A549 (cell line): Measurements from ENCODE around the gene TREM1. TPM values are rescaled to one million over a fixed set of nuclear protein-coding genes. Genes with fewer than 3 reads are reported as not detected.

ENCODE experiments used
- ATAC-seq, 2 experiments: fragments of 200-7000 bp in 1 of 2; fragments of >200 bp in 1 of 2; cut with Nextera tagmentation in 1 of 2; cut with Tn5 transposase in 1 of 2; 3 replicates each; pipeline versions ENCODE4 v1.8.0 to v1.9.1; 2018 to 2020; ENCODE audit warnings: mild to moderate bottlenecking in 1 of 2, moderate library complexity in 1 of 2
- CTCF ChIA-PET: fragments of 300-600 bp; sonication (Branson Sonifier 250); formaldehyde crosslinking; extraction: SDS; loops from one replicate; lab custom pipeline; 2021; ENCODE audit warnings: antibody characterized with exemption, inconsistent platforms; lab: Yijun Ruan, JAX
- POLR2A ChIA-PET: fragments of 350-600 bp; formaldehyde crosslinking; extraction: SDS; loops from one replicate; lab custom pipeline; 2021; ENCODE audit warnings: antibody characterized with exemption, inconsistent platforms; lab: Yijun Ruan, JAX
- DNase-seq, 2 experiments: peaks; one replicate each; pipeline versions ENCODE4 v3.0.0 to v3.0.0-alpha.2; 2011 to 2016; ENCODE audit warnings: low read depth in 1 of 2, low spot score in 1 of 2
- FAIRE-seq: peaks from 2 replicates; lab custom pipeline; 2011; peaks lifted over from hg19 to GRCh38; lab: Jason Lieb, UNC
- H3K27ac ChIP-seq, 2 experiments: fragments of >200 bp; sonication (Bioruptor Twin); formaldehyde crosslinking; 3 replicates each; pipeline ENCODE4 v1.5.1; 2016 to 2017
- H3K4me1 ChIP-seq: fragments of >200 bp; sonication (Bioruptor Twin); formaldehyde crosslinking; 3 replicates; pipeline ENCODE4 v1.6.1; 2016
- H3K4me2 ChIP-seq: fragments of >200 bp; sonication (Bioruptor Twin); formaldehyde crosslinking; 3 replicates; pipeline ENCODE4 v1.6.1; 2016
- H3K4me3 ChIP-seq: fragments of >200 bp; sonication (Bioruptor Twin); formaldehyde crosslinking; 3 replicates; pipeline ENCODE4 v1.5.1; 2016
- H3K9me3 ChIP-seq: fragments of >200 bp; sonication (Bioruptor Twin); formaldehyde crosslinking; 3 replicates; pipeline ENCODE4 v1.6.1; 2016
- CBX8 ChIP-seq: fragments of 200-600 bp; sonication (generic); IDR thresholded peaks from 2 replicates; pipeline ENCODE4 v1.6.1; 2016
- CEBPB ChIP-seq, 2 experiments: fragments of >200 bp in 1 of 2; sonication (Bioruptor Twin) in 1 of 2; formaldehyde crosslinking in 1 of 2; IDR thresholded peaks; 2 replicates each; pipeline ENCODE4 v1.6.1; 2012 to 2016
- CHD4 ChIP-seq: fragments of 200-600 bp; sonication (generic); IDR thresholded peaks from 2 replicates; pipeline ENCODE4 v1.6.1; 2016; ENCODE audit warnings: antibody characterized with exemption, mild to moderate bottlenecking, borderline replicate concordance
- CTCF ChIP-seq: fragments of >200 bp; sonication (Bioruptor Twin); formaldehyde crosslinking; IDR thresholded peaks from 3 replicates; pipeline ENCODE4 v1.5.1; 2016
- EHMT2 ChIP-seq: fragments of 200-600 bp; sonication (generic); IDR thresholded peaks from 2 replicates; pipeline ENCODE4 v1.6.1; 2016; ENCODE audit warnings: antibody characterized with exemption, low read depth, mild to moderate bottlenecking, moderate library complexity
- EP300 ChIP-seq, 2 experiments: fragments of >200 bp; sonication (Bioruptor Twin); formaldehyde crosslinking; IDR thresholded peaks; 2 replicates in 1 of 2; 3 replicates in 1 of 2; pipeline ENCODE4 v1.6.1; 2016 to 2017
- FOSB ChIP-seq: fragments of 250-450 bp; sonication (Bioruptor Pico); IDR thresholded peaks from 2 replicates; pipeline ENCODE4 v1.5.0; 2020; ENCODE audit warnings: mild to moderate bottlenecking, moderate library complexity
- FOXS1 ChIP-seq: fragments of 250-450 bp; sonication (Bioruptor Pico); IDR thresholded peaks from 2 replicates; pipeline ENCODE4 v1.5.0; 2020; ENCODE audit warnings: mild to moderate bottlenecking, moderate library complexity
- HDAC2 ChIP-seq: fragments of 200-600 bp; sonication (generic); IDR thresholded peaks from 2 replicates; pipeline ENCODE4 v1.6.1; 2016
- HEYL ChIP-seq: fragments of 250-450 bp; sonication (Bioruptor Pico); IDR thresholded peaks from 2 replicates; pipeline ENCODE4 v1.8.0; 2021; ENCODE audit warnings: mild to moderate bottlenecking, moderate library complexity
- HOXB13 ChIP-seq: fragments of 250-450 bp; sonication (Bioruptor Pico); IDR thresholded peaks from 2 replicates; pipeline ENCODE4 v1.5.0; 2020; ENCODE audit warnings: low read depth, mild to moderate bottlenecking, moderate library complexity
- JUN ChIP-seq, 2 experiments: fragments of >200 bp; sonication (Bioruptor Twin); formaldehyde crosslinking; IDR thresholded peaks; 2 replicates in 1 of 2; 3 replicates in 1 of 2; pipeline ENCODE4 v1.6.1; 2016 to 2017
- KDM1A ChIP-seq: fragments of 200-600 bp; sonication (generic); IDR thresholded peaks from 2 replicates; pipeline ENCODE4 v1.6.1; 2016; ENCODE audit warnings: low read depth, mild to moderate bottlenecking
- MAFK ChIP-seq: fragments of 450-650 bp; IDR thresholded peaks from 2 replicates; pipeline ENCODE4 v1.6.1; 2014; ENCODE audit not compliant: partially characterized antibody
- NPAS2 ChIP-seq: fragments of 250-450 bp; sonication (Bioruptor Pico); IDR thresholded peaks from 2 replicates; pipeline ENCODE4 v1.8.0; 2022; ENCODE audit warnings: mild to moderate bottlenecking, moderate library complexity, borderline replicate concordance
- PBX3 ChIP-seq: IDR thresholded peaks from 2 replicates; pipeline ENCODE4 v1.6.1; 2012
- POLR2A ChIP-seq: IDR thresholded peaks from 2 replicates; pipeline ENCODE4 v1.6.1; 2012; ENCODE audit warnings: mild to moderate bottlenecking, low read length
- POLR2AphosphoS2 ChIP-seq: conservative IDR thresholded peaks from 2 replicates; pipeline ENCODE4 v1.6.1; 2012; ENCODE audit warnings: low read length, improper control_type of control experiment, inconsistent platforms
- REST ChIP-seq: fragments of 200-600 bp; sonication (generic); IDR thresholded peaks from 2 replicates; pipeline ENCODE4 v1.6.1; 2016; ENCODE audit warnings: antibody characterized with exemption, mild to moderate bottlenecking, moderate library complexity
- TFCP2L1 ChIP-seq: fragments of 250-450 bp; sonication (Bioruptor Pico); IDR thresholded peaks from 2 replicates; pipeline ENCODE4 v1.5.0; 2021; ENCODE audit warnings: mild to moderate bottlenecking
- TP53 ChIP-seq: fragments of 250-450 bp; sonication (Bioruptor Pico); IDR thresholded peaks from 2 replicates; pipeline ENCODE4 v1.5.0; 2021; ENCODE audit warnings: mild to moderate bottlenecking, moderate library complexity
- ZNF302 ChIP-seq: fragments of 250-450 bp; sonication (Bioruptor Pico); IDR thresholded peaks from 2 replicates; pipeline ENCODE4 v1.9.0; 2021; ENCODE audit warnings: inconsistent platforms, mild to moderate bottlenecking, moderate library complexity
- WGBS: methylation state at CpG from one replicate; pipeline ENCODE4 v1.1.6; 2017; ENCODE audit errors: missing lambda C conversion rate; 5-methylcytosine and 5-hydroxymethylcytosine counted together
- polyA plus RNA-seq, 4 experiments: library from polyadenylated mRNA; depleted of rRNA in 3 of 4; stranded (reverse); fragments of >200 nt; fragmentation: RNase III in 1 of 4; extraction: RNeasy Plus Mini Kit Qiagen cat#74134 plus additional on column Dnase treatment in 1 of 4; gene quantifications; 2 replicates in 3 of 4; 3 replicates in 1 of 4; pipeline ENCODE4 v1.2.3, GENCODE V29; 2011 to 2017
- TF ChIP-seq, protein P1 (sequence below): fragments of >200 bp; sonication (Bioruptor Twin); formaldehyde crosslinking; IDR thresholded peaks from 3 replicates; pipeline ENCODE4 v1.6.1; 2016
- TF ChIP-seq, protein P2 (sequence below): fragments of 450-650 bp; IDR thresholded peaks from 2 replicates; pipeline ENCODE4 v1.6.1; 2014; ENCODE audit warnings: antibody characterized with exemption

Gene TREM1
- polyA plus RNA-seq, 2 of the 4 experiments (the other 2 are of a cell fraction) = not detected

DNA sequence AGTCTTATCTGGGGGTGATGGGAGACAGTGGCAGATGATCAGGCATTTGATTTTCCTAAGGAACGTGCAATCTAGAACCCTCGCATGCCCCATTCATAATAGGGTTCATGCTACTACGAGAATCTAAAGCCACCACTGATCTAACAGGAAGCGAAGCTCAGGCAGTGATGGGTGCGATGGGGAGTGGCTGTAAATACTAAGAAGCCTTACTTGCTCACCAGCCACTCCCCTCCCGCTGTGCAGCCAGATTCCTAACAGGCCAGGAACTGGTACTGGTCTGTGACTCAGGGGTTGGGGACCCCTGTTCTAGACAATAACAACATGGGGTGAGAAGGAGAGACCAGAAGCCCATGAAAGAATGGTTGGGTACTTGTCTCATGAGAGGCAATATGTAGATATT is 53.8 kb downstream of the TREM1 start:
- Histone ChIP-seq H3K4me1 (no peaks in the 10 kb centered on the region), H3K4me2 (no peak overlapping the region), H3K27ac (no peak overlapping the region), H3K4me3 (no peak overlapping the region)
- FAIRE-seq (no peak), ATAC-seq (no peak)
- 70% methylated on average over 3 of the region's 6 CpGs for WGBS
- TF ChIP-seq PBX3 = no peak
- TF ChIP-seq, protein P1, sequence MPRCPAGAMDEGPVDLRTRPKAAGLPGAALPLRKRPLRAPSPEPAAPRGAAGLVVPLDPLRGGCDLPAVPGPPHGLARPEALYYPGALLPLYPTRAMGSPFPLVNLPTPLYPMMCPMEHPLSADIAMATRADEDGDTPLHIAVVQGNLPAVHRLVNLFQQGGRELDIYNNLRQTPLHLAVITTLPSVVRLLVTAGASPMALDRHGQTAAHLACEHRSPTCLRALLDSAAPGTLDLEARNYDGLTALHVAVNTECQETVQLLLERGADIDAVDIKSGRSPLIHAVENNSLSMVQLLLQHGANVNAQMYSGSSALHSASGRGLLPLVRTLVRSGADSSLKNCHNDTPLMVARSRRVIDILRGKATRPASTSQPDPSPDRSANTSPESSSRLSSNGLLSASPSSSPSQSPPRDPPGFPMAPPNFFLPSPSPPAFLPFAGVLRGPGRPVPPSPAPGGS = no peak
- no peak for TF ChIP-seq MAFK
- TF ChIP-seq CTCF = no peak
- TF ChIP-seq, protein P2, sequence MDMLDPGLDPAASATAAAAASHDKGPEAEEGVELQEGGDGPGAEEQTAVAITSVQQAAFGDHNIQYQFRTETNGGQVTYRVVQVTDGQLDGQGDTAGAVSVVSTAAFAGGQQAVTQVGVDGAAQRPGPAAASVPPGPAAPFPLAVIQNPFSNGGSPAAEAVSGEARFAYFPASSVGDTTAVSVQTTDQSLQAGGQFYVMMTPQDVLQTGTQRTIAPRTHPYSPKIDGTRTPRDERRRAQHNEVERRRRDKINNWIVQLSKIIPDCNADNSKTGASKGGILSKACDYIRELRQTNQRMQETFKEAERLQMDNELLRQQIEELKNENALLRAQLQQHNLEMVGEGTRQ = no peak
- no peak for TF ChIP-seq CHD4
- no peak for TF ChIP-seq HOXB13 (CRISPR knock-in tag)
- no peak for TF ChIP-seq NPAS2 (CRISPR knock-in tag)
- TF ChIP-seq FOSB = no peak
- TF ChIP-seq CBX8 = no peak
- no peak for TF ChIP-seq POLR2A
- no peak for TF ChIP-seq TFCP2L1 (CRISPR knock-in tag)
- no peak for TF ChIP-seq JUN (IDR thresholded peaks at IDR 0.05)
- no peak for TF ChIP-seq EP300 (IDR thresholded peaks at IDR 0.05)
- no peak for TF ChIP-seq HEYL (CRISPR knock-in tag)
- TF ChIP-seq TP53 (CRISPR knock-in tag) = no peak
- no peak for TF ChIP-seq EHMT2
- no peak for TF ChIP-seq HDAC2
- TF ChIP-seq CEBPB (IDR thresholded peaks at IDR 0.05) = no peak
- TF ChIP-seq, all 56 proteins: peak for 0
- ChIA-PET POLR2A (no interaction called here), CTCF (interaction anchor here (0.8 kb wide), 1 partner anchor 11 kb away, joined by 3 read pairs; no protein-coding TSS in a partner anchor)
- no peaks in the 10 kb centered on the region for H3K9me3 ChIP-seq
- no peak for DNase-seq

DNA sequence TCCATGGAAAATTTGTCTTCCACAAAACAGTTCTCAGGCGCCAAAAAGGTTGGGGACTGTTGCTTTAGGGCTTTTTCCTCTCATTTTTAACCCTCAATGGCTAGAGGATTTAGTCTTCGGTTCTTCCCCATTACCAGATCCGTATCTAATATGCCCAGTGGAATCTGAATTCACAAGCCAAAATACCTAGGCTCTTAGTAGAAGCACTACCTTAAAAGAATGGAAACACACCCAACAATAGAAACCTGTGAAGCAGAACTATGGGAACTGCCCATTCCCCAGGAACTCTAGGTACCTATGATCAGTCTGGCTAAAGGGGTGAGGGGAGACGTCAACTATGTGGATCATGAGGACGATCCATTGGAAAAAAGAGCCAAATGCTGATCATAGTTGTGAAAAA is 55.2 kb downstream of the TREM1 start:
- FAIRE-seq (no peak), ATAC-seq (no peak), DNase-seq (no peak)
- H3K4me2 ChIP-seq = no peak overlapping the region
- ChIA-PET POLR2A (no interaction called here), CTCF (no interaction called here)
- no peak overlapping the region for H3K4me3 ChIP-seq
- H3K9me3 ChIP-seq = no peaks in the 10 kb centered on the region
- H3K4me1 ChIP-seq = no peaks in the 10 kb centered on the region
- H3K27ac ChIP-seq = no peak overlapping the region
- no peak for TF ChIP-seq JUN (IDR thresholded peaks at IDR 0.05)
- WGBS = 13% methylated on average over 5 of the region's 5 CpGs

DNA sequence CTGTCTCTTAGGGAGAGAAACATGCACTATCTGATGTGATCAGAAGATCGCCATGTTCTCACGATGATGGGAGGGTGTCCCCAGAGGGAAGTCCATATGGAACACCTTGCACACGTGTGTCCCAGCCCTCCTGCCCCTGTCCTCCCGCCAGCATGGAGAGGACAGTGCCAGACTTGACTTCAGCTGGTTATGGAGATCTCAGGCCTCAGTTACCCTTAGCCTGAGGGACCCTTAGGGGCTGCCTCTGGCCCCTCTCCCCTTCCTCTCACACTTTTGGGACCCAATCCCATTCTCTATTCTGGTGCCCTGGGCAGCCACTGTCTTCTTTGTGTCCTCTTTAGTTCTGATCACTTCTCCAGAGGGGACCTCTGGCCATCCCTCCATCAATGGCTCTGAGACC is 56.8 kb downstream of the TREM1 start:
- WGBS = 45% methylated on average over 4 of the region's 4 CpGs
- no peaks in the 10 kb centered on the region for H3K9me3 ChIP-seq
- H3K27ac ChIP-seq = no peak overlapping the region
- ATAC-seq = no peak
- TF ChIP-seq FOXS1 (CRISPR knock-in tag) = no peak
- TF ChIP-seq REST = no peak
- no peak for TF ChIP-seq ZNF302 (CRISPR knock-in tag)
- no peak for TF ChIP-seq POLR2AphosphoS2
- no peak for TF ChIP-seq CBX8
- TF ChIP-seq KDM1A = no peak
- ChIA-PET POLR2A (no interaction called here), CTCF (no interaction called here)
- H3K4me1 ChIP-seq = no peaks in the 10 kb centered on the region
- H3K4me3 ChIP-seq = no peak overlapping the region
- no peak overlapping the region for H3K4me2 ChIP-seq
- DNase-seq = no peak
- FAIRE-seq = no peak
